ENCODE measurements around the gene HTT.

DNA sequence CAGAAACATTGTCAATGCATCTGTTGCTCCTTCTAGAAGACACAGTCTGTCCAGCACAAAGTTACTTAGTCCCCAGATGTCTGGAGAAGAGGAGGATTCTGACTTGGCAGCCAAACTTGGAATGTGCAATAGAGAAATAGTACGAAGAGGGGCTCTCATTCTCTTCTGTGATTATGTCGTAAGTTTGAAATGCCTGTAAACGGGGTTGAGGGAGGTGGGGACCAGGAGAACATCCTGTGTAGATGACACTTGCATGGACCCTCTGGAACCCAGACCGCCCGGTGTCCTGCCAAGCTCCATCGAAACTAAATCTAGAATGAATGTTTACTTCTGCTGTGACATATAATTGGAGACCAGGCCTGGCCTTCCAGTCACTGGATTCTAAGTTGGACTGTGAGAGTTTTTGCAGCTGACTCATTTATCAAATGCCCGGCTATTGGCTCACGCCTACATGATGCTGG lies 129.5 kb downstream of the HTT start:
- TF ChIP-seq, protein P1, sequence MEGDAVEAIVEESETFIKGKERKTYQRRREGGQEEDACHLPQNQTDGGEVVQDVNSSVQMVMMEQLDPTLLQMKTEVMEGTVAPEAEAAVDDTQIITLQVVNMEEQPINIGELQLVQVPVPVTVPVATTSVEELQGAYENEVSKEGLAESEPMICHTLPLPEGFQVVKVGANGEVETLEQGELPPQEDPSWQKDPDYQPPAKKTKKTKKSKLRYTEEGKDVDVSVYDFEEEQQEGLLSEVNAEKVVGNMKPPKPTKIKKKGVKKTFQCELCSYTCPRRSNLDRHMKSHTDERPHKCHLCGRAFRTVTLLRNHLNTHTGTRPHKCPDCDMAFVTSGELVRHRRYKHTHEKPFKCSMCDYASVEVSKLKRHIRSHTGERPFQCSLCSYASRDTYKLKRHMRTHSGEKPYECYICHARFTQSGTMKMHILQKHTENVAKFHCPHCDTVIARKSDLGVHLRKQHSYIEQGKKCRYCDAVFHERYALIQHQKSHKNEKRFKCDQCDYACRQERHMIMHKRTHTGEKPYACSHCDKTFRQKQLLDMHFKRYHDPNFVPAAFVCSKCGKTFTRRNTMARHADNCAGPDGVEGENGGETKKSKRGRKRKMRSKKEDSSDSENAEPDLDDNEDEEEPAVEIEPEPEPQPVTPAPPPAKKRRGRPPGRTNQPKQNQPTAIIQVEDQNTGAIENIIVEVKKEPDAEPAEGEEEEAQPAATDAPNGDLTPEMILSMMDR (IDR thresholded peaks at IDR 0.05), result no peak
- TF ChIP-seq POLR2A (IDR thresholded peaks at IDR 0.05), result no peak

All from lower leg skin (tissue), 3 donors.